ENCODE data around the gene CAPZB.
"Not testable (repeated sequence)": the region's sequence is repeated elsewhere in the genome, so short reads cannot be mapped to it uniquely, and the experiment has no call there.

Gene CAPZB
- 168 to 172 reads per million in 2 donors for total RNA-seq

- peak; percentile 93 for DNase-seq
Observed at GRCh38 chr1:19485362-19486187, at the start of gene CAPZB. TSS of gene CAPZB (minus strand) at chr1:19485539. CDS start at chr1:19485438, 101 bp downstream.

GRCh38 chr1:19534281-19534680 lies 48.9 kb upstream of the CAPZB start:
- DNase-seq, result no peak

- no peak for DNase-seq
Observed at GRCh38 chr1:19533626-19534025, 48.3 kb upstream of the CAPZB start.

GRCh38 chr1:19532519-19532918 lies 47.2 kb upstream of the CAPZB start:
- DNase-seq, result no peak

DNA sequence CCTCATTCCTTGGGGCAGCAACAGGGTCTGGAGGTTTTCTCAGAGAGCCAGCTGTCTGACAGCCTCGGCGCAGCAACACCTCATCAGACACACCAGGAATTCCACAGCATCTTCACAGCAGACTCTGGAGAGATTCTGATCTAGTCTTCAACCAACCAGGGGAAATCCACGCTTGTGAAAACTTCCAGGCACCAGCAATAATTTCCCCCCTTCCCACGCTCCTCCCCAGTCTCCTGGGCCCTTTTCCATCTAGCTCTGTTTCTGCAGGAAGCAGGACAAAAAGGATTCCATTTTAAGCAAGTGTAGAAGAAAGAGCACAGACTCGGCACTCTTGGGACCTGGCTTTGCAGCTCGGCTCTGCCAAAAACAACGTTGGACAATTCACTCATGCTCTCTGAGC lies 44.3 kb upstream of the CAPZB start:
- DNase-seq, result no peak

- DNase-seq, result no peak
Observed at GRCh38 chr1:19528438-19528837, 43.1 kb upstream of the CAPZB start.

GRCh38 chr1:19525607-19526545 lies 40.5 kb upstream of the CAPZB start:
- no peak for DNase-seq

GRCh38 chr1:19524791-19525190 lies 39.5 kb upstream of the CAPZB start:
- no peak for DNase-seq

- not testable (repeated sequence) for DNase-seq
Observed at GRCh38 chr1:19522570-19522969, 37.2 kb upstream of the CAPZB start.

- DNase-seq, result no peak
Observed at GRCh38 chr1:19521411-19521810, 36.1 kb upstream of the CAPZB start.

DNA sequence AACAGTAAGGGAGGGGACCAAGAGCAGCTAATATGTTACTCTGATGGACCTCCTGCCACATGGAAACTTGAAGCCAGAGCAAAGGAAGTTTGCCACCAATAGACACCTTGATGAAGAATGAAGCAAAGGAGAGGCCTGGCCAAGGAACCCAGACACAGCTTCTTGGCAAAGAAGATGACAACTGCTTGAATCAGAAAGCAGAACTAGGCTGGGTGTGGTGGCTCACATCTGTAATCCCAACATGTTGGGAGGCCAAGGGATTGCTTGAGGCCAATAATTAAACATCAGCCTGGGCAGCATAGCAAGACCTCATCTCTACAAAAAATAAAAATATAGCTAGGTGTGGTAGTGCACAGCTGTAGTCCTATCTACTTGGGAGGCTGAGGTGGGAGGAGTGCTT lies 31.7 kb upstream of the CAPZB start:
- DNase-seq, result no peak

- no peak for DNase-seq
Observed at GRCh38 chr1:19515201-19515600, 29.9 kb upstream of the CAPZB start.

- DNase-seq, result no peak
Observed at GRCh38 chr1:19514391-19514831, 29.1 kb upstream of the CAPZB start.

GRCh38 chr1:19512545-19512944 lies 27.2 kb upstream of the CAPZB start:
- no peak for DNase-seq

- no peak for DNase-seq
Observed at GRCh38 chr1:19511116-19511515, 25.8 kb upstream of the CAPZB start.

- not testable (repeated sequence) for DNase-seq
Observed at GRCh38 chr1:19509647-19510046, 24.3 kb upstream of the CAPZB start.

GRCh38 chr1:19507516-19507915 lies 22.2 kb upstream of the CAPZB start:
- DNase-seq, result no peak

- DNase-seq, result no peak
Observed at GRCh38 chr1:19505693-19506457, 20.5 kb upstream of the CAPZB start.

- DNase-seq, result no peak
Observed at GRCh38 chr1:19504796-19505692, 19.7 kb upstream of the CAPZB start.

DNA sequence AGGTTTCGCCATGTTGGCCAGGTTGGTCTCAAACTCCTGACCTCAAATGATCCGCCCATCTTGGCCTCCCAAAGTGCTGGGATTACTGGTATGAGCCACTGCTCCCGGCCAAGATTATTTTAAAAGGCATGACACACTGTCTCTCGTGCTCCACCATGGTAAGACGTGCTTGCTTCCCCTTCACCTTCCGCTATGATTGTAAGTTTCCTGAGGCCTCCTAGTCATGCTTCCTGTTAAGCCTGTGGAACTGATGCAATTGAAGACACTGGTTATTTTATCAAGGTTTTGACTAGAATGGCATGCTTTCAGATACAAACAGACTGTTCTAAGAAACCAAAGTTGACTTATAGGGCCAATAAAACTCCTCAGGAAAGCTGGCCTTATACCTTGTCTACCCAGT lies 16.9 kb upstream of the CAPZB start:
- not testable (repeated sequence) for DNase-seq

GRCh38 chr1:19499887-19500286 lies 14.5 kb upstream of the CAPZB start:
- not testable (repeated sequence) for DNase-seq

DNA sequence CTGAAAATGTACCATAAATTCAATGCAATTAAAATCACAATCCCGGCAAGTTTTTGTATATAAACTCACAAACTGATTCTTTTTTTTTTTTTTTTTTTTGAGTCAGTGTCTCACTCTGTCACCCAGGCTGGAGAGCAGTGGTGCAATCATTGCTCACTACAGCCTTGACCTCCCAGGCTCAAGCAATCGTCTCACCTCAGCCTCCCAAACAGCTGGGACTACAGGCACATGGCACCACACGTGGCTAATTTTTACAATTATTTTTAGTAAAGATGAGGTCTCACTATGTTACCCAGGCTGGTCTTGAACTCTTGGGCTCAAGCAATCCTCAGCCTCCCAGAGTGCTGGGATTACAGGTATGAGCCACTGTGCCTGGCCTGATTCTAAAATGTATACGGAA lies 12.1 kb upstream of the CAPZB start:
- not testable (repeated sequence) for DNase-seq

Data from T-helper 9 cell (primary cell).